ENCODE measurements around the gene ZDHHC7.

DNA sequence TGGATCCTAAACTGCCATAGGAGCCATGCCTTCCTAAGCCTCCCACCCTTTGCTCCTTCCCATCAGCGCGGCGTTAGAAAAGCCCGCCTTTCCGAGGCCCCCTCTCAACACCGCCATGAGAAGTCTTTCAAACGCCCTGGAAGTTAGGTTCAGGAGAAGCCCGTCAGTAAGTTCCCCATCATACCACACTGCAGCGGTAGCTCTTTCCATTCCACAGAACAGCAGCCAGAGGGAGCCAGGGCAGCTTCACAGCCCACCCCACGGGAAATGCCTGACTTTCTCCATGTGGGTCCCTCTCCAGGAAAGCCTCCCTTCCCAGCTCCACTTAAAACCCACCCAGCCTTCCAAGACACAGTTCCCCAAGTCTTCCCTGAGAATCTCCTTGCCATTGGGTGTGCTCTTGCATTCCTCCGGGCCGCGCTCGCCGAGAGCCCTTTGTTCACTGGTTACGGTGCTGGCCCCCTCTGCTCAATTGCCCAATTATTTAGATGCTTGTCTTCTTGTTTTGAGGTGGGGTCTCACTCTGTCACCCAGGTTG lies 44.9 kb upstream of the ZDHHC7 start:
- no peak for TF ChIP-seq POLR2AphosphoS5 (IDR thresholded peaks at IDR 0.05)
- TF ChIP-seq, protein P1, sequence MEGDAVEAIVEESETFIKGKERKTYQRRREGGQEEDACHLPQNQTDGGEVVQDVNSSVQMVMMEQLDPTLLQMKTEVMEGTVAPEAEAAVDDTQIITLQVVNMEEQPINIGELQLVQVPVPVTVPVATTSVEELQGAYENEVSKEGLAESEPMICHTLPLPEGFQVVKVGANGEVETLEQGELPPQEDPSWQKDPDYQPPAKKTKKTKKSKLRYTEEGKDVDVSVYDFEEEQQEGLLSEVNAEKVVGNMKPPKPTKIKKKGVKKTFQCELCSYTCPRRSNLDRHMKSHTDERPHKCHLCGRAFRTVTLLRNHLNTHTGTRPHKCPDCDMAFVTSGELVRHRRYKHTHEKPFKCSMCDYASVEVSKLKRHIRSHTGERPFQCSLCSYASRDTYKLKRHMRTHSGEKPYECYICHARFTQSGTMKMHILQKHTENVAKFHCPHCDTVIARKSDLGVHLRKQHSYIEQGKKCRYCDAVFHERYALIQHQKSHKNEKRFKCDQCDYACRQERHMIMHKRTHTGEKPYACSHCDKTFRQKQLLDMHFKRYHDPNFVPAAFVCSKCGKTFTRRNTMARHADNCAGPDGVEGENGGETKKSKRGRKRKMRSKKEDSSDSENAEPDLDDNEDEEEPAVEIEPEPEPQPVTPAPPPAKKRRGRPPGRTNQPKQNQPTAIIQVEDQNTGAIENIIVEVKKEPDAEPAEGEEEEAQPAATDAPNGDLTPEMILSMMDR (IDR thresholded peaks at IDR 0.05), result no peak
